ENCODE results near the gene RUVBL2.

- TF ChIP-seq, protein P1, sequence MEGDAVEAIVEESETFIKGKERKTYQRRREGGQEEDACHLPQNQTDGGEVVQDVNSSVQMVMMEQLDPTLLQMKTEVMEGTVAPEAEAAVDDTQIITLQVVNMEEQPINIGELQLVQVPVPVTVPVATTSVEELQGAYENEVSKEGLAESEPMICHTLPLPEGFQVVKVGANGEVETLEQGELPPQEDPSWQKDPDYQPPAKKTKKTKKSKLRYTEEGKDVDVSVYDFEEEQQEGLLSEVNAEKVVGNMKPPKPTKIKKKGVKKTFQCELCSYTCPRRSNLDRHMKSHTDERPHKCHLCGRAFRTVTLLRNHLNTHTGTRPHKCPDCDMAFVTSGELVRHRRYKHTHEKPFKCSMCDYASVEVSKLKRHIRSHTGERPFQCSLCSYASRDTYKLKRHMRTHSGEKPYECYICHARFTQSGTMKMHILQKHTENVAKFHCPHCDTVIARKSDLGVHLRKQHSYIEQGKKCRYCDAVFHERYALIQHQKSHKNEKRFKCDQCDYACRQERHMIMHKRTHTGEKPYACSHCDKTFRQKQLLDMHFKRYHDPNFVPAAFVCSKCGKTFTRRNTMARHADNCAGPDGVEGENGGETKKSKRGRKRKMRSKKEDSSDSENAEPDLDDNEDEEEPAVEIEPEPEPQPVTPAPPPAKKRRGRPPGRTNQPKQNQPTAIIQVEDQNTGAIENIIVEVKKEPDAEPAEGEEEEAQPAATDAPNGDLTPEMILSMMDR (IDR thresholded peaks at IDR 0.05) = no peak
- no peak for TF ChIP-seq ZFX (IDR thresholded peaks at IDR 0.05; ENCODE audit: borderline replicate concordance)
Measured at GRCh38 chr19:49059053-49059452, 65.4 kb downstream of the RUVBL2 start.
